ENCODE data around the gene SMARCD3.

The SMARCD3 gene

GRCh38 chr7:151246851-151247580, 1.5 kb downstream of the SMARCD3 start:
- no peak for DNase-seq

GRCh38 chr7:151246102-151246850, 2.2 kb downstream of the SMARCD3 start:
- DNase-seq, result no peak

GRCh38 chr7:151245360-151246101, 3.0 kb downstream of the SMARCD3 start:
- peak; percentile 21 for DNase-seq

GRCh38 chr7:151244841-151245346, 3.6 kb downstream of the SMARCD3 start:
- no peak for DNase-seq

- DNase-seq, result peak; percentile 35
Observed at GRCh38 chr7:151244196-151244840, 4.2 kb downstream of the SMARCD3 start.

- peak; percentile 54 for DNase-seq
Observed at GRCh38 chr7:151243408-151244195, 4.9 kb downstream of the SMARCD3 start.

GRCh38 chr7:151243045-151243349, 5.5 kb downstream of the SMARCD3 start:
- DNase-seq, result no peak

- DNase-seq, result no peak
Observed at GRCh38 chr7:151242159-151243044, 6.1 kb downstream of the SMARCD3 start.

- no peak for DNase-seq
Observed at GRCh38 chr7:151241755-151242096, 6.8 kb downstream of the SMARCD3 start.

- no peak for DNase-seq
Observed at GRCh38 chr7:151240942-151241754, 7.3 kb downstream of the SMARCD3 start.

- no peak for DNase-seq
Observed at GRCh38 chr7:151240536-151240935, 8.0 kb downstream of the SMARCD3 start.

GRCh38 chr7:151239837-151240459, 8.5 kb downstream of the SMARCD3 start:
- DNase-seq, result no peak

- DNase-seq, result no peak
Observed at GRCh38 chr7:151238924-151239836, 9.3 kb downstream of the SMARCD3 start.

- DNase-seq, result no peak
Observed at GRCh38 chr7:151238190-151238810, 10.2 kb downstream of the SMARCD3 start.

- DNase-seq, result no peak
Observed at GRCh38 chr7:151237244-151238189, 11.0 kb downstream of the SMARCD3 start.

- DNase-seq, result no peak
Observed at GRCh38 chr7:151236406-151236805, 12.1 kb downstream of the SMARCD3 start.
